Measurements from ENCODE around the gene PLEKHA1.
A peak's percentile ranks its signal among the peaks of the same experiment; 100 is the strongest.

PLEKHA1 gene

GRCh38 chr10:122424059-122424458 is 49.6 kb downstream of the PLEKHA1 start:
- no peak for ATAC-seq

GRCh38 chr10:122426829-122427228 is 52.3 kb downstream of the PLEKHA1 start:
- ATAC-seq, result no peak

- ATAC-seq, result no peak
These were observed 52.8 kb downstream of the PLEKHA1 start for GRCh38 chr10:122427280-122427679.

GRCh38 chr10:122435212-122435827 is 60.8 kb downstream of the PLEKHA1 start:
- ATAC-seq, result no peak

- ATAC-seq, result no peak
These were observed 67.5 kb downstream of the PLEKHA1 start for GRCh38 chr10:122441961-122442360.

- no peak for ATAC-seq
These were observed 71.0 kb downstream of the PLEKHA1 start for GRCh38 chr10:122445469-122445868.

- ATAC-seq, result no peak
These were observed 71.4 kb downstream of the PLEKHA1 start for GRCh38 chr10:122445904-122446303.

- ATAC-seq, result no peak
These were observed 72.3 kb downstream of the PLEKHA1 start for GRCh38 chr10:122446668-122447423.

- ATAC-seq, result no peak
These were observed 74.1 kb downstream of the PLEKHA1 start for GRCh38 chr10:122448600-122448999.

- no peak for ATAC-seq
These were observed 74.6 kb downstream of the PLEKHA1 start for GRCh38 chr10:122449153-122449552.

GRCh38 chr10:122450353-122450990 is 76.0 kb downstream of the PLEKHA1 start:
- no peak for ATAC-seq

- ATAC-seq, result no peak
These were observed 79.6 kb downstream of the PLEKHA1 start for GRCh38 chr10:122454071-122454470.

- no peak for ATAC-seq
These were observed 80.1 kb downstream of the PLEKHA1 start, which contains the start of gene ARMS2 for GRCh38 chr10:122454603-122455080. TSS of gene ARMS2 (plus strand) at chr10:122454653. CDS start at chr10:122454728, 75 bp downstream.

GRCh38 chr10:122455376-122456079 is 81.0 kb downstream of the PLEKHA1 start:
- ATAC-seq, result no peak

- ATAC-seq, result no peak
These were observed 83.4 kb downstream of the PLEKHA1 start for GRCh38 chr10:122457934-122458333.

- ATAC-seq, result no peak
These were observed 84.2 kb downstream of the PLEKHA1 start for GRCh38 chr10:122458693-122459092.

- ATAC-seq, result no peak
These were observed 85.2 kb downstream of the PLEKHA1 start for GRCh38 chr10:122459561-122460273.

GRCh38 chr10:122460891-122461293 is 86.4 kb downstream of the PLEKHA1 start:
- ATAC-seq, result no peak

- no peak for ATAC-seq
These were observed 86.8 kb downstream of the PLEKHA1 start, which contains the start of gene HTRA1 for GRCh38 chr10:122461367-122461728. TSS of gene HTRA1 (plus strand) at chr10:122461553. CDS start at chr10:122461653, 100 bp downstream.

- peak in 1 of 2 donors; percentile 32 for ATAC-seq
These were observed 87.4 kb downstream of the PLEKHA1 start for GRCh38 chr10:122461729-122462532.
